WTC11 (cell line): Measurements from ENCODE around the gene SLC48A1. TPM values are rescaled to one million over a fixed set of nuclear protein-coding genes. Genes with fewer than 3 reads are reported as not detected.

Experiments
- ATAC-seq: fragments of 200-7000 bp; cut with Tn5 transposase; 2 replicates; pipeline ENCODE4 v1.10.0; 2021; ENCODE audit warnings: mild to moderate bottlenecking, moderate library complexity
- CTCF ChIA-PET: fragments of 300-600 bp; sonication (Branson Sonifier 250); formaldehyde crosslinking; loops from one replicate; lab custom pipeline; 2021; ENCODE audit warnings: antibody characterized with exemption; lab: Charles Lee
- POLR2A ChIA-PET: fragments of 350-600 bp; sonication (Branson Sonifier 250); formaldehyde crosslinking; loops from one replicate; lab custom pipeline; 2021; ENCODE audit warnings: antibody characterized with exemption; lab: Charles Lee
- DNase-seq: peaks from one replicate; pipeline ENCODE4 v3.0.0; 2021; ENCODE audit warnings: low spot score
- H3K27ac Mint-ChIP-seq: 2 replicates; pipeline ENCODE4 v1.8.0; 2021; ENCODE audit warnings: mixed read lengths
- H3K27me3 Mint-ChIP-seq: 2 replicates; pipeline ENCODE4 v1.8.0; 2021; ENCODE audit warnings: low read depth, mild to moderate bottlenecking, moderate library complexity, mixed read lengths
- H3K36me3 Mint-ChIP-seq: 2 replicates; pipeline ENCODE4 v1.8.0; 2021; ENCODE audit warnings: mixed read lengths
- H3K4me1 Mint-ChIP-seq: 2 replicates; pipeline ENCODE4 v1.8.0; 2022; ENCODE audit warnings: mixed read lengths
- H3K4me3 Mint-ChIP-seq: 2 replicates; pipeline ENCODE4 v1.8.0; 2021; ENCODE audit warnings: mild to moderate bottlenecking, moderate library complexity, mixed read lengths
- H3K9me3 Mint-ChIP-seq: 2 replicates; pipeline ENCODE4 v1.8.0; 2021; ENCODE audit warnings: mixed read lengths
- CBFB ChIP-seq: sonication (generic); formaldehyde crosslinking; IDR thresholded peaks from 2 replicates; pipeline ENCODE4 v1.8.1; 2022; ENCODE audit warnings: mild to moderate bottlenecking, low read depth, missing genetic modification reagents
- ELF4 ChIP-seq: sonication (generic); formaldehyde crosslinking; IDR thresholded peaks from 2 replicates; pipeline ENCODE4 v1.8.1; 2022; ENCODE audit warnings: low read depth, mild to moderate bottlenecking, moderate library complexity, missing genetic modification reagents
- EMX1 ChIP-seq: fragments of 250-450 bp; sonication (Bioruptor Pico); IDR thresholded peaks from 2 replicates; pipeline ENCODE4 v1.8.0; 2021; ENCODE audit warnings: mild to moderate bottlenecking
- ETV6 ChIP-seq: sonication (generic); formaldehyde crosslinking; IDR thresholded peaks from 2 replicates; pipeline ENCODE4 v1.8.1; 2022; ENCODE audit warnings: mild to moderate bottlenecking, missing genetic modification reagents
- FOXJ3 ChIP-seq: sonication (generic); formaldehyde crosslinking; IDR thresholded peaks from 2 replicates; pipeline ENCODE4 v1.9.0; 2021; ENCODE audit warnings: missing genetic modification reagents, mild to moderate bottlenecking, borderline replicate concordance
- MXD4 ChIP-seq: fragments of 250-450 bp; sonication (Bioruptor Pico); IDR thresholded peaks from 2 replicates; pipeline ENCODE4 v1.8.0; 2021; ENCODE audit warnings: mild to moderate bottlenecking, moderate library complexity, borderline replicate concordance
- TEAD4 ChIP-seq: sonication (generic); formaldehyde crosslinking; IDR thresholded peaks from 2 replicates; pipeline ENCODE4 v1.8.0; 2022; ENCODE audit warnings: mild to moderate bottlenecking, missing genetic modification reagents
- ZNF121 ChIP-seq: sonication (generic); formaldehyde crosslinking; IDR thresholded peaks from 2 replicates; pipeline ENCODE4 v1.8.0; 2023; ENCODE audit warnings: missing genetic modification reagents
- ZNF263 ChIP-seq: sonication (generic); formaldehyde crosslinking; IDR thresholded peaks from 2 replicates; pipeline ENCODE4 v1.8.1; 2022; ENCODE audit warnings: low read depth, mild to moderate bottlenecking, moderate library complexity, missing genetic modification reagents
- ZNF317 ChIP-seq: sonication (generic); formaldehyde crosslinking; IDR thresholded peaks from 2 replicates; pipeline ENCODE4 v1.8.1; 2023; ENCODE audit warnings: low read depth, mild to moderate bottlenecking, moderate library complexity, missing genetic modification reagents, borderline replicate concordance
- ZNF671 ChIP-seq: fragments of 250-450 bp; sonication (Bioruptor Pico); IDR thresholded peaks from 2 replicates; pipeline ENCODE4 v1.8.0; 2021; ENCODE audit warnings: mild to moderate bottlenecking
- total RNA-seq: library from RNA; stranded (reverse); gene quantifications from 3 replicates; pipeline ENCODE4 v1.2.3, GENCODE V29; 2021
- TF ChIP-seq, protein P1 (sequence below): sonication (generic); formaldehyde crosslinking; conservative IDR thresholded peaks from 2 replicates; pipeline ENCODE4 v1.8.1; 2023; ENCODE audit warnings: mild to moderate bottlenecking, low read depth, missing genetic modification reagents, moderate library complexity
- TF ChIP-seq, protein P2 (sequence below): fragments of 250-450 bp; sonication (Bioruptor Pico); IDR thresholded peaks from 2 replicates; pipeline ENCODE4 v1.9.0; 2021; ENCODE audit warnings: mild to moderate bottlenecking
- TF ChIP-seq, protein P3 (sequence below): sonication (generic); formaldehyde crosslinking; IDR thresholded peaks from 2 replicates; pipeline ENCODE4 v1.8.1; 2023; ENCODE audit warnings: mild to moderate bottlenecking, missing genetic modification reagents
- TF ChIP-seq, protein P4 (sequence below): sonication (generic); formaldehyde crosslinking; IDR thresholded peaks from 2 replicates; pipeline ENCODE4 v1.8.1; 2023; ENCODE audit warnings: mild to moderate bottlenecking, missing genetic modification reagents, moderate library complexity
- TF ChIP-seq, protein P5 (sequence below): sonication (generic); formaldehyde crosslinking; IDR thresholded peaks from 2 replicates; pipeline ENCODE4 v1.8.1; 2023; ENCODE audit warnings: mild to moderate bottlenecking, missing genetic modification reagents, moderate library complexity

SLC48A1 gene
- total RNA-seq, 1 experiment from 2014 or later = 13.8 TPM

DNA sequence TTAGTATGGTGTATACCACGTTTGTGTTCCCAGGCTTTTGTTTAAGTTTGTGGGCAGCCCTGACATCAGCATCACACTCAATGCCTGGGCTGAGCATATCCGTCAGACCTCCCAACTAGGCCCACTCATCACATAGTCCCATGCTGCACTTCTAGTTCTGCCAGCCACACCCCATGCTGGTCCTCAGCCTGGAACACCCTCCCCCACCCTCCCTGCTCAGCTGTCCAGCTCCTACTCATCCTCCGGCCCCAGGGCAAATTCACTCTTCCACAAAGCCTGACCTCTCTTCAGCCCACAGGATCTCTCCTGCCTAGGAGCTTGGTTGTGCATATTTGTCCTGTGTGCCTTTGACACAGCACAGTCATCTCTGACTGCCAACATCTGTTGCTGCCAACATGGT is 43.8 kb upstream of the SLC48A1 start (continued):
- TF ChIP-seq, protein P1, sequence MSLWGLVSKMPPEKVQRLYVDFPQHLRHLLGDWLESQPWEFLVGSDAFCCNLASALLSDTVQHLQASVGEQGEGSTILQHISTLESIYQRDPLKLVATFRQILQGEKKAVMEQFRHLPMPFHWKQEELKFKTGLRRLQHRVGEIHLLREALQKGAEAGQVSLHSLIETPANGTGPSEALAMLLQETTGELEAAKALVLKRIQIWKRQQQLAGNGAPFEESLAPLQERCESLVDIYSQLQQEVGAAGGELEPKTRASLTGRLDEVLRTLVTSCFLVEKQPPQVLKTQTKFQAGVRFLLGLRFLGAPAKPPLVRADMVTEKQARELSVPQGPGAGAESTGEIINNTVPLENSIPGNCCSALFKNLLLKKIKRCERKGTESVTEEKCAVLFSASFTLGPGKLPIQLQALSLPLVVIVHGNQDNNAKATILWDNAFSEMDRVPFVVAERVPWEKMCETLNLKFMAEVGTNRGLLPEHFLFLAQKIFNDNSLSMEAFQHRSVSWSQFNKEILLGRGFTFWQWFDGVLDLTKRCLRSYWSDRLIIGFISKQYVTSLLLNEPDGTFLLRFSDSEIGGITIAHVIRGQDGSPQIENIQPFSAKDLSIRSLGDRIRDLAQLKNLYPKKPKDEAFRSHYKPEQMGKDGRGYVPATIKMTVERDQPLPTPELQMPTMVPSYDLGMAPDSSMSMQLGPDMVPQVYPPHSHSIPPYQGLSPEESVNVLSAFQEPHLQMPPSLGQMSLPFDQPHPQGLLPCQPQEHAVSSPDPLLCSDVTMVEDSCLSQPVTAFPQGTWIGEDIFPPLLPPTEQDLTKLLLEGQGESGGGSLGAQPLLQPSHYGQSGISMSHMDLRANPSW (CRISPR knock-in tag) = no peak
- TF ChIP-seq TEAD4 (no peak), MXD4 (CRISPR knock-in tag) (no peak), ZNF317 (CRISPR knock-in tag) (no peak), ZNF121 (CRISPR knock-in tag) (no peak), FOXJ3 (CRISPR knock-in tag) (no peak)
- TF ChIP-seq, protein P2, sequence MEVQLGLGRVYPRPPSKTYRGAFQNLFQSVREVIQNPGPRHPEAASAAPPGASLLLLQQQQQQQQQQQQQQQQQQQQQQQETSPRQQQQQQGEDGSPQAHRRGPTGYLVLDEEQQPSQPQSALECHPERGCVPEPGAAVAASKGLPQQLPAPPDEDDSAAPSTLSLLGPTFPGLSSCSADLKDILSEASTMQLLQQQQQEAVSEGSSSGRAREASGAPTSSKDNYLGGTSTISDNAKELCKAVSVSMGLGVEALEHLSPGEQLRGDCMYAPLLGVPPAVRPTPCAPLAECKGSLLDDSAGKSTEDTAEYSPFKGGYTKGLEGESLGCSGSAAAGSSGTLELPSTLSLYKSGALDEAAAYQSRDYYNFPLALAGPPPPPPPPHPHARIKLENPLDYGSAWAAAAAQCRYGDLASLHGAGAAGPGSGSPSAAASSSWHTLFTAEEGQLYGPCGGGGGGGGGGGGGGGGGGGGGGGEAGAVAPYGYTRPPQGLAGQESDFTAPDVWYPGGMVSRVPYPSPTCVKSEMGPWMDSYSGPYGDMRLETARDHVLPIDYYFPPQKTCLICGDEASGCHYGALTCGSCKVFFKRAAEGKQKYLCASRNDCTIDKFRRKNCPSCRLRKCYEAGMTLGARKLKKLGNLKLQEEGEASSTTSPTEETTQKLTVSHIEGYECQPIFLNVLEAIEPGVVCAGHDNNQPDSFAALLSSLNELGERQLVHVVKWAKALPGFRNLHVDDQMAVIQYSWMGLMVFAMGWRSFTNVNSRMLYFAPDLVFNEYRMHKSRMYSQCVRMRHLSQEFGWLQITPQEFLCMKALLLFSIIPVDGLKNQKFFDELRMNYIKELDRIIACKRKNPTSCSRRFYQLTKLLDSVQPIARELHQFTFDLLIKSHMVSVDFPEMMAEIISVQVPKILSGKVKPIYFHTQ (CRISPR knock-in tag) = no peak

DNA sequence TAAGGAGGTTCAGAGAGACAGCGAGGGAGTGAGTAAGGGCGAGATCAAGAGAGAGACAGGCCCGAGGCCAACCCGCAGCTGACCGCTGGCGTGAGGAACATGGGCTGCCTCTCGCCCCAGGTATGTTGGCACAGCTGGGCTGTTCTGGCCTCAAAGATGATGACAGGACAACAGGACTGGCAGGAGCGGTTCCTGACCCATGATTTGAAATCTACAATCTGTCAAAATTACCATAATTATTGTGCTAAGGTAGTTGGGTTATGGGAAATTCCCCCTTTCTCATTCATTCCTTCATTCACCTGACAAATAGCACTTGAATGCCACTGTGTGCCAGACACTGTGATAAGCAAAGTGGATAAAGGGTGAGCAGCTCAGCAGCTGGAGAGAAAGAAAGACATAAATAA is 42.7 kb upstream of the SLC48A1 start:
- CTCF ChIA-PET = interaction anchor here (1.3 to 15.4 kb wide), 3 partner anchors 13 to 44 kb away, joined by 4 to 735 read pairs (median 48); partner anchors contain the start of gene SLC48A1
- Mint-ChIP-seq H3K4me1 (peaks cover 17% of the 10 kb centered on the region), H3K27ac (no peak overlapping the region), H3K9me3 (no peaks in the 10 kb centered on the region), H3K27me3 (peaks cover 4% of the 10 kb centered on the region; the same call in 1 of the 2 replicates), H3K4me3 (no peak overlapping the region)
- ATAC-seq (no peak), DNase-seq (no peak)
- TF ChIP-seq ELF4 (CRISPR knock-in tag) (no peak), CBFB (no peak), ZNF671 (CRISPR knock-in tag) (no peak), EMX1 (CRISPR knock-in tag) (no peak), ETV6 (CRISPR knock-in tag) (no peak), ZNF263 (no peak)
- TF ChIP-seq, protein P3, sequence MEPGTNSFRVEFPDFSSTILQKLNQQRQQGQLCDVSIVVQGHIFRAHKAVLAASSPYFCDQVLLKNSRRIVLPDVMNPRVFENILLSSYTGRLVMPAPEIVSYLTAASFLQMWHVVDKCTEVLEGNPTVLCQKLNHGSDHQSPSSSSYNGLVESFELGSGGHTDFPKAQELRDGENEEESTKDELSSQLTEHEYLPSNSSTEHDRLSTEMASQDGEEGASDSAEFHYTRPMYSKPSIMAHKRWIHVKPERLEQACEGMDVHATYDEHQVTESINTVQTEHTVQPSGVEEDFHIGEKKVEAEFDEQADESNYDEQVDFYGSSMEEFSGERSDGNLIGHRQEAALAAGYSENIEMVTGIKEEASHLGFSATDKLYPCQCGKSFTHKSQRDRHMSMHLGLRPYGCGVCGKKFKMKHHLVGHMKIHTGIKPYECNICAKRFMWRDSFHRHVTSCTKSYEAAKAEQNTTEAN (CRISPR knock-in tag) = no peak
- TF ChIP-seq, protein P4, sequence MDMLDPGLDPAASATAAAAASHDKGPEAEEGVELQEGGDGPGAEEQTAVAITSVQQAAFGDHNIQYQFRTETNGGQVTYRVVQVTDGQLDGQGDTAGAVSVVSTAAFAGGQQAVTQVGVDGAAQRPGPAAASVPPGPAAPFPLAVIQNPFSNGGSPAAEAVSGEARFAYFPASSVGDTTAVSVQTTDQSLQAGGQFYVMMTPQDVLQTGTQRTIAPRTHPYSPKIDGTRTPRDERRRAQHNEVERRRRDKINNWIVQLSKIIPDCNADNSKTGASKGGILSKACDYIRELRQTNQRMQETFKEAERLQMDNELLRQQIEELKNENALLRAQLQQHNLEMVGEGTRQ (CRISPR knock-in tag) = no peak
- TF ChIP-seq, protein P1 (CRISPR knock-in tag) = no peak
- TF ChIP-seq, protein P5, sequence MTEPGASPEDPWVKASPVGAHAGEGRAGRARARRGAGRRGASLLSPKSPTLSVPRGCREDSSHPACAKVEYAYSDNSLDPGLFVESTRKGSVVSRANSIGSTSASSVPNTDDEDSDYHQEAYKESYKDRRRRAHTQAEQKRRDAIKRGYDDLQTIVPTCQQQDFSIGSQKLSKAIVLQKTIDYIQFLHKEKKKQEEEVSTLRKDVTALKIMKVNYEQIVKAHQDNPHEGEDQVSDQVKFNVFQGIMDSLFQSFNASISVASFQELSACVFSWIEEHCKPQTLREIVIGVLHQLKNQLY (CRISPR knock-in tag) = no peak
- TF ChIP-seq, all 79 proteins: peak for 0
- H3K36me3 Mint-ChIP-seq = no peaks in the 10 kb centered on the region
- POLR2A ChIA-PET = no interaction called here
